ENCODE measurements around the gene PLCB3.

The PLCB3 gene

GRCh38 chr11:64223001-64223651, 28.2 kb upstream of the PLCB3 start:
- no peak for DNase-seq

GRCh38 chr11:64224151-64224890, 27.0 kb upstream of the PLCB3 start:
- DNase-seq = no peak

GRCh38 chr11:64224891-64225607, 26.3 kb upstream of the PLCB3 start:
- DNase-seq = no peak

- peak; percentile 49 to 90 for DNase-seq
Measured at GRCh38 chr11:64225608-64226506, 25.5 kb upstream of the PLCB3 start, which contains the start of the genes NUDT22 and TRPT1. NUDT22 (plus strand) TSS chr11:64226274; CDS start chr11:64226653, 379 bp downstream. TRPT1 (minus strand) TSS chr11:64226186; CDS start chr11:64225860, 326 bp downstream.

GRCh38 chr11:64226507-64227051, 24.8 kb upstream of the PLCB3 start:
- DNase-seq = peak in 1 of 2 experiments; percentile 37

- DNase-seq = peak in 1 of 2 experiments; percentile 50
Measured at GRCh38 chr11:64227405-64227956, 23.8 kb upstream of the PLCB3 start.

- DNase-seq = no peak
Measured at GRCh38 chr11:64229090-64229743, 22.1 kb upstream of the PLCB3 start.

- no peak for DNase-seq
Measured at GRCh38 chr11:64229744-64230170, 21.6 kb upstream of the PLCB3 start.

- peak; percentile 90 to 94 for DNase-seq
Measured at GRCh38 chr11:64230171-64230984, 21.0 kb upstream of the PLCB3 start, which contains the start of gene DNAJC4. DNAJC4 (plus strand) TSS chr11:64230548; CDS start chr11:64230855, 307 bp downstream.

GRCh38 chr11:64230985-64231365, 20.4 kb upstream of the PLCB3 start:
- no peak for DNase-seq

GRCh38 chr11:64231546-64231945, 19.8 kb upstream of the PLCB3 start:
- no peak for DNase-seq

GRCh38 chr11:64232182-64232966, 19.0 kb upstream of the PLCB3 start:
- DNase-seq = no peak

GRCh38 chr11:64232967-64233315, 18.4 kb upstream of the PLCB3 start:
- no peak for DNase-seq

GRCh38 chr11:64233913-64234586, 17.3 kb upstream of the PLCB3 start, which contains the start of gene VEGFB:
VEGFB (plus strand) TSS chr11:64234584; CDS start chr11:64234834, 250 bp downstream.
- peak in 1 of 2 experiments; percentile 70 for DNase-seq

- DNase-seq = peak in 1 of 2 experiments; percentile 59
Measured at GRCh38 chr11:64234647-64235379, 16.5 kb upstream of the PLCB3 start.

GRCh38 chr11:64235437-64236161, 15.7 kb upstream of the PLCB3 start:
- no peak for DNase-seq

- no peak for DNase-seq
Measured at GRCh38 chr11:64237484-64237951, 13.8 kb upstream of the PLCB3 start.
